Activated T-helper 1 cell treated with Interleukin-2 at 50 U/mL for 16 hours (primary cell): ENCODE data around the gene SLC35F6.
"Not testable (repeated sequence)": the region's sequence is repeated elsewhere in the genome, so short reads cannot be mapped to it uniquely, and the experiment has no call there.

ENCODE experiments used
- DNase-seq: peaks from one replicate; pipeline ENCODE4 v3.0.0-alpha.2; 2020; ENCODE audit warnings: low read depth

Gene SLC35F6

DNA sequence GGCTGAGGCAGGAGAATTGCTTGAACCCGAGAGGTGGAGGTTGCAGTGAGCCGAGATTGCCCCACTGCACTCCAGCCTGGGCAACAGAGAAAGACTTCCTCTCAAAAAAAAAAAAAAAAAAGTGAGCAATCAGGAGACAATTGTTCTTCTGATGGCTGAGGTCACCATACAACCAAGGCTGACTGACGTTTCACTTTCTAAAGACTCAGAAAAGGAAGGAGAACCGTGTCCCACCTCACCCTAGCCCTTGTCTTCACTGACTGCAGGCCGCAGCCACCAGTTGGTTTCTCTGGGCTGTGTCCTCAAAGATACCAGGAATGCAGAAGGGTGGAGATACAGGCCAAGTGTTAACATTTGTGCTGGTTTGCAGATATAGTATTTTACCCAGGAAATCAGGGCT, 7.7 kb upstream of the SLC35F6 start:
- DNase-seq, result no peak

GRCh38 chr2:26757873-26758789, 6.0 kb upstream of the SLC35F6 start:
- no peak for DNase-seq

GRCh38 chr2:26758790-26759321, 5.2 kb upstream of the SLC35F6 start:
- no peak for DNase-seq

DNA sequence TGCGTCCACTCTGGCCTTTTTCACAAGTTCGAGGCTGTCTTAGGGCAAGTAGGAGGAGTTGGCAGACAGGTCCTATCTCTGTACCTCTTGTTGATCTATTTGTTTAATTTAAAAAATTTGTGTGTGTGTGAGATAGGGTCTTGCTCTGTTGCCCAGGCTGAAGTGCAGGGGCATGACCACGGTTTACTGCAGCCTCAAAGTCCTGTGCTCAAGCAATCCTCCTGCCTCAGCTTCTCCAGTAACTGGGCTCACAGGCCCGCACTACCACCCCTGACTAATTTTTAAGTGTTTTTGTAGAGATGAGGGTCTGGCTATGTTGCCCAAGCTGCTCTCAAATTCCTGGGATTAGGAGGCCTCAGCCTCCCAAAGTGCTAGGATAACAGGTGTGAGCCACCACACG, 4.2 kb upstream of the SLC35F6 start:
- DNase-seq, result no peak

GRCh38 chr2:26760991-26761390, 3.1 kb upstream of the SLC35F6 start:
- DNase-seq, result not testable (repeated sequence)

DNA sequence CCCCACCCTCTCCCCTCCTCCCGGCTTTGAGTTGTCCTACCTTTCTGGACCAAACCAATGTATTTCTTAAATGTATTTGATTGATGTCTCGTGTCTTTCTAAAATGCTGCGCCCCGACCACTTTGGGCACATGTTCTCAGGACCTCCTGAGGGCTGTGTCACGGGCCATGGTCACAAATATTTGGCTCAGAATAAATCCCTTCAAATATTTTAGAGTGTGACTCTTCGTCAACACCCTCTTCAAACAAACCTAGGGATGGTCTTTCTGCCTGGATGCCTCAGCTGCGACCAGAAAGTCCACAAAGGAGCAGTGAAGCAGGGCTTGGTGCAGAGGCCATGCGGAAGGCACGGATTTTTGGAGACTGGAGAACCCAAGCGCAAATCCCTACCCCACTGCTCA, 1.1 kb upstream of the SLC35F6 start:
- no peak for DNase-seq

- DNase-seq, result no peak
These were observed 822 bp downstream of the SLC35F6 start for GRCh38 chr2:26764906-26765305.

DNA sequence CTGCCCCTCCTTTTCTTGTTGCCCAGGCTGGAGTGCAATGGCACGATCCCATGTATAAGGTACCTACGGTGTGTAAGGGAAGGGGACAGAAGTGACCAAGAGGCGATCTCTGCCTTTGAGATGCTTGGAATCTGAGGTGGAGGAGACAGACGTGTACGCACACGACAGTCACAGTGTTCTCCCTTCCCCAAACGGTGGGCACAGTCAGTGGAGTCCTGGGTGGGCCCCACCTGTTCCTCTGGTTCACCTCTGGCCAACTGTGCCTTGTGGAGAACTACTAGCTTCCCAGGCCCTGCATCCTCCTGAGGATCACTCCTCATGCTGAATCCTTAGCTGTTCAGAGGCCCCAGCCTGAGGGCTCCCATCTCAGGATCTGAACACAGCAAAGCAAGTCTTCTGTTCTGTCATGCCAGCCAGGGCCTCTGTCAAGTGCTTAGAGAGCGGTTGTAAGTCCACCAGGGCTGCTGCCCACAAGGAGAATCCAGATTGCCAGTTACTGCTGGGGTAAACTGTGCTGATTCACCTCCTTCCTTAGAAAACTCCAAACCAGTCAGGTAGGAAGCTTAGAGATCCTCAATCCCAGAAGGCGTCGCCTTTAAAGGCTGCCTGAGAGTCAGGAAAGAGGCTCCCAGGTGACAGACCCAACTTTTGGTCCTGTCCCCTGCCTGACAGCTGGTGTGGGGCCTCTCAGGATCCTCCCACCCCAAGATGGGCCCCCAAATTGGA, 1.6 kb downstream of the SLC35F6 start:
- DNase-seq, result no peak

GRCh38 chr2:26767129-26767528, 3.0 kb downstream of the SLC35F6 start:
- DNase-seq, result no peak

GRCh38 chr2:26767894-26768487, 3.9 kb downstream of the SLC35F6 start:
- no peak for DNase-seq

GRCh38 chr2:26768759-26769088, 4.6 kb downstream of the SLC35F6 start:
- no peak for DNase-seq

- DNase-seq, result no peak
These were observed 5.1 kb downstream of the SLC35F6 start for GRCh38 chr2:26769089-26769761.

DNA sequence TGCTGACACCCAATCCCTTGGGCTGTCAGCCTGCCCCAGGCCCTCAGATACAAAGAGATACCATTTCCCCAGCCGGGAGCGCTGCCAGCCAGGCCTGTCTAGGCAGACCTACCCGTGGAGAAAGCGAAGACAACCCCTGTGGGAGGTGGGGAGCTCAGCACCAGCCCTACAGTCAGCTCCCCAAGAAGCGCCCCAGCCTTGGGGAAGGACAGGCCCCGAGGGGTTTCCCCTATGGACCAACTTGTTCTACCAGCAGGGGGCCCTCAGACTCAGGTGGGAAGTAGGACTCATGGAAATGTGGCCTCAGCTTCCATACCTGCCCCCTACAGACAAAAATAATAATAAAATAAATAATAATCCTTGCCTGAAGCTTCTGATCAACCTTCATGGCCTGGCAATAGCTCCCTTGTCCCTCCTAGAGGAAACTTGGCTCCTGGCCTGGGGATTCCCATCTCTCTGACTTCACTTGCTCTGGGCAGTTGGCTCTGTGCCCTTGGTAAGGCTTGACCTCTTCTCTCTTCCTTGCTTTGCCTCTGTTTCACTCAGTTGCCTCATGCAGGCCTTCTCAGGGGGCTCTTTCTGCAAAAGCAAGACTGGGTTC, 7.0 kb downstream of the SLC35F6 start:
- DNase-seq, result no peak

GRCh38 chr2:26772064-26773001, 8.2 kb downstream of the SLC35F6 start:
- DNase-seq, result no peak

- no peak for DNase-seq
These were observed 12.2 kb downstream of the SLC35F6 start for GRCh38 chr2:26776195-26776800.

GRCh38 chr2:26778098-26778497, 14.0 kb downstream of the SLC35F6 start:
- DNase-seq, result no peak

- DNase-seq, result no peak
These were observed 14.4 kb downstream of the SLC35F6 start for GRCh38 chr2:26778507-26778906.

- no peak for DNase-seq
These were observed 16.2 kb downstream of the SLC35F6 start for GRCh38 chr2:26780203-26780760.

GRCh38 chr2:26782876-26783704, 19.0 kb downstream of the SLC35F6 start:
- no peak for DNase-seq
